DMS53 (cell line): ENCODE results near the gene REP15.
"Not testable (repeated sequence)": the region's sequence is repeated elsewhere in the genome, so short reads cannot be mapped to it uniquely, and the experiment has no call there.

Source experiments
- DNase-seq: peaks from one replicate; lab custom pipeline; 2025; lab: John Stamatoyannopoulos, UW

Gene REP15

GRCh38 chr12:27696864-27697564, 767 bp downstream of the REP15 start:
- DNase-seq = no peak

GRCh38 chr12:27703720-27704452, 7.6 kb downstream of the REP15 start:
- peak; percentile 93 for DNase-seq

- DNase-seq = no peak
Measured at GRCh38 chr12:27705263-27705662, 9.0 kb downstream of the REP15 start.

GRCh38 chr12:27707216-27707615, 11.0 kb downstream of the REP15 start:
- DNase-seq = no peak

GRCh38 chr12:27709212-27709931, 13.1 kb downstream of the REP15 start:
- DNase-seq = peak; percentile 54

- DNase-seq = peak; percentile 91
Measured at GRCh38 chr12:27709932-27710591, 13.8 kb downstream of the REP15 start.

GRCh38 chr12:27710592-27711316, 14.5 kb downstream of the REP15 start, which contains the start of gene MRPS35:
Gene MRPS35 (plus strand): TSS chr12:27710832. CDS start chr12:27710844, 12 bp downstream.
- DNase-seq = peak; percentile 99

- peak; percentile 73 for DNase-seq
Measured at GRCh38 chr12:27711317-27711682, 15.1 kb downstream of the REP15 start.

GRCh38 chr12:27711967-27712366, 15.7 kb downstream of the REP15 start:
- no peak for DNase-seq

GRCh38 chr12:27723212-27723611, 27.0 kb downstream of the REP15 start:
- no peak for DNase-seq

GRCh38 chr12:27730097-27730588, 33.9 kb downstream of the REP15 start:
- no peak for DNase-seq

GRCh38 chr12:27732281-27732680, 36.0 kb downstream of the REP15 start:
- peak; percentile 70 for DNase-seq

GRCh38 chr12:27733052-27733656, 36.9 kb downstream of the REP15 start:
- peak; percentile 82 for DNase-seq

- DNase-seq = no peak
Measured at GRCh38 chr12:27733791-27734190, 37.5 kb downstream of the REP15 start.

- DNase-seq = not testable (repeated sequence)
Measured at GRCh38 chr12:27734321-27734720, 38.1 kb downstream of the REP15 start.

- DNase-seq = no peak
Measured at GRCh38 chr12:27743601-27744000, 47.4 kb downstream of the REP15 start.

- DNase-seq = not testable (repeated sequence)
Measured at GRCh38 chr12:27745734-27746133, 49.5 kb downstream of the REP15 start.
